HG03558 (cell line): ENCODE data around the gene GRIA4.
"Not testable (repeated sequence)": the region's sequence is repeated elsewhere in the genome, so short reads cannot be mapped to it uniquely, and the experiment has no call there.

Experiments used
- ATAC-seq: cut with Tn5 transposase; IDR thresholded peaks from one replicate; pipeline ENCODE4 v1.9.1; 2021; ENCODE audit warnings: moderate number of reproducible peaks; ENCODE audit not compliant: unreplicated experiment; ENCODE audit errors: extremely low read depth

Gene GRIA4

GRCh38 chr11:105713696-105714095 is 103.8 kb downstream of the GRIA4 start:
- no peak for ATAC-seq

- ATAC-seq: no peak
Observed at GRCh38 chr11:105718641-105719040, 108.8 kb downstream of the GRIA4 start.

GRCh38 chr11:105719073-105719822 is 109.4 kb downstream of the GRIA4 start:
- peak; percentile 95 for ATAC-seq

GRCh38 chr11:105720096-105720495 is 110.2 kb downstream of the GRIA4 start:
- no peak for ATAC-seq

- no peak for ATAC-seq
Observed at GRCh38 chr11:105723269-105723668, 113.4 kb downstream of the GRIA4 start.

GRCh38 chr11:105732611-105733010 is 122.7 kb downstream of the GRIA4 start:
- ATAC-seq: no peak

- no peak for ATAC-seq
Observed at GRCh38 chr11:105734426-105734825, 124.6 kb downstream of the GRIA4 start.

- ATAC-seq: no peak
Observed at GRCh38 chr11:105738251-105738650, 128.4 kb downstream of the GRIA4 start.

GRCh38 chr11:105738986-105739795 is 129.3 kb downstream of the GRIA4 start:
- no peak for ATAC-seq

GRCh38 chr11:105740164-105740903 is 130.5 kb downstream of the GRIA4 start:
- ATAC-seq: peak; percentile 90

GRCh38 chr11:105741488-105742020 is 131.7 kb downstream of the GRIA4 start:
- no peak for ATAC-seq

GRCh38 chr11:105754260-105754659 is 144.4 kb downstream of the GRIA4 start:
- no peak for ATAC-seq

- no peak for ATAC-seq
Observed at GRCh38 chr11:105754716-105755115, 144.8 kb downstream of the GRIA4 start.

- no peak for ATAC-seq
Observed at GRCh38 chr11:105757107-105757506, 147.2 kb downstream of the GRIA4 start.

- ATAC-seq: no peak
Observed at GRCh38 chr11:105763594-105763993, 153.7 kb downstream of the GRIA4 start.

- ATAC-seq: no peak
Observed at GRCh38 chr11:105767931-105768330, 158.1 kb downstream of the GRIA4 start.

GRCh38 chr11:105769627-105770026 is 159.8 kb downstream of the GRIA4 start:
- ATAC-seq: no peak

GRCh38 chr11:105773452-105773851 is 163.6 kb downstream of the GRIA4 start:
- not testable (repeated sequence) for ATAC-seq

- ATAC-seq: no peak
Observed at GRCh38 chr11:105774899-105775298, 165.0 kb downstream of the GRIA4 start.

- ATAC-seq: no peak
Observed at GRCh38 chr11:105780781-105781525, 171.1 kb downstream of the GRIA4 start.
